Activated CD4-positive, alpha-beta T cell treated with anti-CD3 and anti-CD28 coated beads for 48 hours (primary cell): ENCODE data around the gene PPP2R2B.
A peak's percentile ranks its signal among the peaks of the same experiment; 100 is the strongest.

ENCODE experiments used
- DNase-seq: peaks from one replicate; pipeline ENCODE4 v3.0.0-alpha.2; 2020

Gene PPP2R2B

DNA sequence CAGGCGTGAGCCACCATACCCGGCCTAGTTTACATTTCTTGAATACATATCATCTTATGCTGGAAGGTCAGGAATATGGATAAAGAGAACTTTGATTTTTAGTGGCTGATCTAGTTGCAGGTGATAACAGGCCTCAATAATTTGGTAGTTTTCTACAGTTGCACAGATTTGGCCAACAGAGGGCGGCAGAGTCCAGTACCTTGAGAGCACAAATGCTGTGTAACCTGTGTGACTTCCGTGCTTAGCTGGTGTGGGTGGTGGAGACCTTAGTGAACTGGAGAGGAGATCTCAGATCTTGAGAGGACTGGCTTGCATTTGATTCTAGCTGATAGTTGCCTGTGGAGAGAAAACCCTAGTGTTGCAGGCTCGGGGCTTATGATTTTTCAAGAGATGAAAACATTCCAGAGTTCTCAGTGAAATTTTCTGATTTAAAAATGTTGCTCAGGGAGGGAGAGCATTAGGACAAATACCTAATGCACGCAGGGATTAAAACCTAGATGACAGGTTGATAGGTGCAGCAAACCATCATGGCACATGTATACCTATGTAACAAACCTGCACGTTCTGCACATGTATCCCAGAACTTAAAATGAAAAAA is 345.2 kb downstream of the PPP2R2B start:
- peak; percentile 85 for DNase-seq
